NCI-H1105 treated with DMSO at 0.1 percent for 48 hours (cell line): Measurements from ENCODE around the gene DCAF11.
A peak's percentile ranks its signal among the peaks of the same experiment; 100 is the strongest.

Experiments used
- DNase-seq: peaks from one replicate; lab custom pipeline; 2025; lab: John Stamatoyannopoulos, UW

Gene DCAF11

GRCh38 chr14:24139272-24139934 is 24.8 kb downstream of the DCAF11 start:
- no peak for DNase-seq

- peak; percentile 100 for DNase-seq
Observed at GRCh38 chr14:24141097-24141880, 26.7 kb downstream of the DCAF11 start, which contains the start of gene EMC9. Gene EMC9, minus strand, starts transcription at chr14:24141591. Its CDS starts 287 bp downstream, at chr14:24141304.

DNA sequence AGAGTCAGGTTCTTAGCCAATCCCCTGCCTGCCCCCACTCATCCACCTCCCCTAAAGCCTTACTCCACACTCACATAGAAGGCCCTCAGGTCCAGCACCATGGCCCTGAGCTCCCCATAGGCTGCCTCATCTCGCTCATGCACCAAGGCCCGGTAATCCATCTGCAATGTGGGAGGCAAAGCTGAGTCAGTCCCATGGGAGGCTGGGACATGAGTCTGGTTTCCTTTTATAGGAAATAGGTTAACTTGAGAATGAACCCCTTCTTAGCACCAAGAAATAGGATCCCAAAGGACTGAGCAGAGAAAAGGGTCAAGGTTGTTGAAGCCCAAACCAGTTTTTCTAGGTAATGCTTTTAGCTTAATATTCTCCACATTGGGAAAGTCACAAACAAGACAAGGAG is 28.9 kb downstream of the DCAF11 start:
- DNase-seq = no peak

DNA sequence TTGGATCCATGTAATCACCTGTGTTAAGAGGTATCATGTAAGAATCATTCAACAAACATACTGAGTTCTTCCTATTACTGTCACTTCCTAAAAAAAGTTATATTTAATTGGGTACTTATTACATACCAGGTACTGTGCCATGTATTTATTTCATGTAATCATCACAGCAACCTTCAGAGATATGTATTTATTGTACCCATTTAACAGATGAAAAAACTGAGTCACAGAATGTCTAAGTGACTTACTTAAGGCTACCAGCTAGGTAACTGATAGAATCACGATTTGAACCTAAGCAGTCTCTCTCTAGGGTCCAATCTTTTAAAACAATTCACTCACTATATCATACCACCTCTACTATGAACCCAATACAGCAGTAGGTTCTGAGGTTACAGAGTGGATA is 29.9 kb downstream of the DCAF11 start:
- DNase-seq = no peak

- DNase-seq = no peak
Observed at GRCh38 chr14:24145219-24145618, 30.6 kb downstream of the DCAF11 start.

- peak; percentile 50 for DNase-seq
Observed at GRCh38 chr14:24145690-24146452, 31.3 kb downstream of the DCAF11 start.

DNA sequence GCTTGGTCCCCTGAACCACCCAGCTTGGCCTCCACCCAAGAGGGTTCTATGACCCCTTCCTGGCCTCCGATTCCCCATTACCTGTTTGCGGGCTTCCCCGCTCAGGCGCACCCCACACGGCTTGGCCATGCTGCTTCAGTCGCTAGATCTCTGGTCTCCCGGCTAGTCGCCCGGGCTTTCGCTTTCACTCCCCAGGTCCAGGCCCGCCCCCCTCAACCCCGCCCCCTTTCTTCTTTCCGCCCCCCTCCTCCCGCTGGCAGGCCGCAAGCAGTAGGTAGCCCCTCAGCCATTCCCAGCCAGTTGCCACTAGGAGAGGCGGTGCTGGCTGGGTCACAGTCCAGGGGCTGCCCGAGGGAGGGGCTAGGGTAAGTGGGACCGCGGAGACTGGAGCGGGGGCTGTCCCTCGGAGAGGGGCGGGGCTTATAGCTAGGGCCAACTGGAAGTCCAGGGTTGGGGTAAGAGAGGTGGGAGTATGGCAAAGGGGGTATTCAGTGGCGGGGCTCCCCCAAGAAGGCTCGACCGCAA is 31.9 kb downstream of the DCAF11 start, which contains the start of gene PSME2:
PSME2 (minus strand) TSS at position 158 of the 525 bp plus-strand sequence; CDS start at position 129, 29 bp downstream.
- peak; percentile 98 for DNase-seq

- peak; percentile 98 for DNase-seq
Observed at GRCh38 chr14:24146978-24147760, 32.6 kb downstream of the DCAF11 start, which contains the start of gene RNF31. Gene RNF31, plus strand, starts transcription at chr14:24147498. Its CDS starts 201 bp downstream, at chr14:24147699.

DNA sequence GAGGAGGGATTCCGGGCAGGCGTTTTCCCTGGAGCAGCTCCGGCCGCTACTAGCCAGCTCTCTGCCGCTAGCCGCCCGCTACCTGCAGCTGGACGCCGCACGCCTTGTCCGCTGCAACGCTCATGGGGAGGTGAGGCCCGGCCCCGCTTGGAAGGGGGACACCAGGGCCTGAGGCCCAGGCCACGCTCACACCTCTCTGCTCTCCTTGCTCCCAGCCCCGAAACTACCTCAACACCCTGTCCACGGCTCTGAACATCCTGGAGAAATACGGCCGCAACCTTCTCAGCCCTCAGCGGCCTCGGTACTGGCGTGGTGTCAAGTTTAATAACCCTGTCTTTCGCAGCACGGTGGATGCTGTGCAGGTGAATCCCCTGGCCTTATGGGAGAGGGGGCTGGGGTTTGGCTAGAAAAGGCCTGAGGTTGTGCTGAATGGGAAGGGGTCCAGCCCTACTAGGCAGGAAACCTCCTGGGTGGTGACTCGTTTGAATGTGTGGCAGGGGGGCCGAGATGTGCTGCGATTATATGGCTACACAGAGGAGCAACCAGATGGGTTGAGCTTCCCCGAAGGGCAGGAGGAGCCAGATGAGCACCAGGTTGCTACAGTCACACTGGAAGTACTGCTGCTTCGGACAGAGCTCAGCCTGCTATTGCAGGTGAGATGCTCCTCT is 33.3 kb downstream of the DCAF11 start:
- DNase-seq = no peak

- no peak for DNase-seq
Observed at GRCh38 chr14:24149302-24149969, 34.9 kb downstream of the DCAF11 start.

DNA sequence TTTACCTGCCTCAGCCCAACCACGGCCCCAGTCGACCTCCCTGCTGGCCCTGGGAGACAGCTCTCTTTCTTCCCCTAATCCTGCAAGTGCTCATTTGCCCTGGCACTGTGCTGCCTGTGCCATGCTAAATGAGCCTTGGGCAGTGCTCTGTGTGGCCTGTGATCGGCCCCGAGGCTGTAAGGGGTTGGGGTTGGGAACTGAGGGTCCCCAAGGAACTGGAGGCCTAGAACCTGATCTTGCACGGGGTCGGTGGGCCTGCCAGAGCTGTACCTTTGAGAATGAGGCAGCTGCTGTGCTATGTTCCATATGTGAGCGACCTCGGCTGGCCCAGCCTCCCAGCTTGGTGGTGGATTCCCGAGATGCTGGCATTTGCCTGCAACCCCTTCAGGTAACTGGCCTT is 35.5 kb downstream of the DCAF11 start:
- DNase-seq = no peak

DNA sequence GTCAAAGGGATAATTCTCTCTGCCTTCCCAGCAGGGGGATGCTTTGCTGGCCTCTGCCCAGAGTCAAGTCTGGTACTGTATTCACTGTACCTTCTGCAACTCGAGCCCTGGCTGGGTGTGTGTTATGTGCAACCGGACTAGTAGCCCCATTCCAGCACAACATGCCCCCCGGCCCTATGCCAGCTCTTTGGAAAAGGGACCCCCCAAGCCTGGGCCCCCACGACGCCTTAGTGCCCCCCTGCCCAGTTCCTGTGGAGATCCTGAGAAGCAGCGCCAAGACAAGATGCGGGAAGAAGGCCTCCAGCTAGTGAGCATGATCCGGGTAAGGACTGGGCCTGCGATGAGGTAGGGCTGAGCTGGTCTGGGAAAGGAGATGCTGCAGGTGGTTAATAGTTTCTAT is 36.0 kb downstream of the DCAF11 start:
- no peak for DNase-seq

DNA sequence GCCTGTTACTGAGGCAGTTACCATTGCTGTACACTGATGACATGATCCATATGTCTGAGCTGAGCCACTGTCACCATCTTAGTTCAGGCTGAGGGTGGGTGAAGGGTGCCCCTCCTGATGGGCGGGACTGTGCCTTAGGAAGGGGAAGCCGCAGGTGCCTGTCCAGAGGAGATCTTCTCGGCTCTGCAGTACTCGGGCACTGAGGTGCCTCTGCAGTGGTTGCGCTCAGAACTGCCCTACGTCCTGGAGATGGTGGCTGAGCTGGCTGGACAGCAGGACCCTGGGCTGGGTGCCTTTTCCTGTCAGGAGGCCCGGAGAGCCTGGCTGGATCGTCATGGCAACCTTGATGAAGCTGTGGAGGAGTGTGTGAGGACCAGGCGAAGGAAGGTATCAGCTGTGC is 36.4 kb downstream of the DCAF11 start:
- no peak for DNase-seq

GRCh38 chr14:24151404-24152080 is 37.0 kb downstream of the DCAF11 start:
- no peak for DNase-seq

- no peak for DNase-seq
Observed at GRCh38 chr14:24155100-24155499, 40.5 kb downstream of the DCAF11 start.

DNA sequence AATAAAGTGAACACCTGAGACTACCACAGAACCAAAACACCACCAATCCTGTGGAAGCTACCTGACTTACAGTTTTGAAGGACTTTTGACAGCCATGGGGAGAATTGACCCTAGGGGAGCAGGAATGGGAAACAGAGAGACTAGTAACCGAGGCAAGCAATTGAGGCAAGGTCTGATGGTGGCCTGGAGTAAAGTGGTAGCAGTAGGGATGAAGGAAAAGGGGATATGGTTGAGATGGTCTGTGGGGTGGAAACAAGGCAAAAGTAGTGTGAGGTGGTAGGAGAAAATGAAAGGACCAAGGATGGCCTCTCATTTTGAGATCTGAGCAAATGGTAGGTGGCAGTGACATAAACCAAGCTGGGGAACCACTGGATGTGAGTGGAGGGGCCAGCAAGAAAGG is 42.3 kb downstream of the DCAF11 start:
- no peak for DNase-seq

DNA sequence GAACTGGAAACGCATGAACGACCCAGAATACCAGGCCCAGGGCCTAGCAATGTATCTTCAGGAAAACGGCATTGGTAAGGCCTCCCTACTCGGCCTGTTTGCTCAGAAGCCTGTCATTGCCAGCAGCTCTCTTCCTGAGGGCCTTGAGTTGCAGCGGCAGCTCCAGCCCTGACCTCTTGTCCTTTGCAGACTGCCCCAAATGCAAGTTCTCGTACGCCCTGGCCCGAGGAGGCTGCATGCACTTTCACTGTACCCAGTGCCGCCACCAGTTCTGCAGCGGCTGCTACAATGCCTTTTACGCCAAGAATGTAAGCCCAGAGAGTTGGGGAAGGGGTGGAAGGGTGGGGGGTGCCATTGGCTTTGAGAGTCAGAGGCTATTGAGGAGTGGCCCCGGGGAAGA is 42.8 kb downstream of the DCAF11 start:
- DNase-seq = no peak

DNA sequence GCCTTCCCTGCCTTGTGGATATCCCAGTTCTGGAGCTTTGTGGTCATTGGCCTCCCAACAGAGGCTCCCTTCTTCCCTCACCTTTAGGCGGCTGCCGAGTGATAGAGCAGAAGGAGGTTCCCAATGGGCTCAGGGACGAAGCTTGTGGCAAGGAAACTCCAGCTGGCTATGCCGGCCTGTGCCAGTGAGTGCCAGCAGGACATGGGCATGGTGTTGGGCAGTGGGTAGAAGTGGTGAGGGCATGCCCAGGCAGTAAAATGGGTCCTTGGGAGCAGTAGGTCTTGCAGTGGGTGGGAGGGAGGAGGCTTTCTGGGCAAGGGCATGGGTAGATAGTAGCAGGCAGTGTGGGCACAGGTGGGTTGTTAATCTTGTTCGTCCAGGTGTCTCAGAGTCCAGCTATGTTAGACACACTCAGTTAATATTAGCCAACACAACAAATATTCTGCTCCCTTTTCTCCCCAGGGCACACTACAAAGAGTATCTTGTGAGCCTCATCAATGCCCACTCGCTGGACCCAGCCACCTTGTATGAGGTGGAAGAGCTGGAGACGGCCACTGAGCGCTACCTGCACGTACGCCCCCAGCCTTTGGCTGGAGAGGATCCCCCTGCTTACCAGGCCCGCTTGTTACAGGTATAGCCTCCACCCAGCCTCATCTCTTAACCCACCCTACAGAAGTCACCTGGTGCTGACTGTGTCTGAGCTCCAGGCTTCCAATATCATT is 45.4 kb downstream of the DCAF11 start:
- DNase-seq = no peak

DNA sequence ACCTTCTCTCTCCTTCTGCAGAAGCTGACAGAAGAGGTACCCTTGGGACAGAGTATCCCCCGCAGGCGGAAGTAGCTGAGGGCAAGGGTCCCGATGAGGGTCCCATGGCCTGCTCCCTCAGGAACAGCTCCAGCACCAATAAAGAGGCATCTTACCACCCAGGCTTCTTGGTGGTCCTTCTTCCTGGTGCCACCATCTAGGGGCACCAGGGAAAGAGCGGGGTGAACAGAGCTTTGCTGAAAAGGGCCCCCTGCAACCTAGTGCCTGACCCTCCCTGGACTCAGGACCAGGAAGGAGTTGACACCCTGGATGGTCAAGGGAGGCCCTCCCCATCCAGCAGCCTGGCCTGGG is 45.9 kb downstream of the DCAF11 start:
- no peak for DNase-seq
